NCI-H2171 (cell line): ENCODE measurements around the gene PREX1.
"Not testable (repeated sequence)": the region's sequence is repeated elsewhere in the genome, so short reads cannot be mapped to it uniquely, and the experiment has no call there.

ENCODE experiments used
- DNase-seq: peaks from one replicate; lab custom pipeline; 2025; lab: John Stamatoyannopoulos, UW

PREX1 gene

DNA sequence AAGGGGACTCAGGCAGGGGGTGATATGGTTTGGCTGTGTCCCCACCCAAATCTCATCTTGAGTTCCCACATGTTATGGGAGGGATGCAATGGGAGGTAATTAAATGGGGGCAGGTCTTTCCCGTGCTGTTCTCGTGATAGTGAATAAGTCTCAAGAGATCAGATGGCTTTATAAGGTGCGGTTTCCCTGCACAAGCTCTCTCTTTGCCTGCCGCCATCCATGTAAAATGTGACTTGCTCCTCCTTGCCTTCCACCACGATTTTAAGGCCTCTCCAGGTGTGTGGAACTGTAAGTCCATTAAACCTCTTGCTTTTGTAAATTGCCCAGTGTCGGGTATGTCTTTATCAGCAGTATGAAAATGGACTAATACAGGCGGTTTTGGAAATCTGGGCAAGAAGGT is 52.3 kb downstream of the PREX1 start:
- DNase-seq: not testable (repeated sequence)

DNA sequence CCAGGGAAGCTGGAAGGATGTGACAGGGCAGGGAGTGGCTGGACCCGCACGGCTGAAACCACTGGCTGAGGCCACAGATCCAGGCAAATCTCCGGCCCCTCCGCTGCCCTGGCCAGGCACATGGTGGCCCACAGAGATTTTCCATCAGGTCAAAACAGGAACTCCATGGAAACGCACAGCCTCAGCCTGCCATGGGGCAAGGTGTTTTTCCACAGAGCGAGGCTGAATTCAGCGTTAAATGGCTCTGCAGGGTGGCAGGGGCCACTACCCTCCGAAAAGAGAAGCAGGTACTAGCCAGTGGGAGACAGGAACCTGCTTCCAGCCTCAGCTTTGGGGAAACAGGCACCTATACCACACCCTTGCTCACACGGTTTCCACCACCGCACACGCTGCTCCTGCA is 53.1 kb downstream of the PREX1 start:
- DNase-seq: no peak

DNA sequence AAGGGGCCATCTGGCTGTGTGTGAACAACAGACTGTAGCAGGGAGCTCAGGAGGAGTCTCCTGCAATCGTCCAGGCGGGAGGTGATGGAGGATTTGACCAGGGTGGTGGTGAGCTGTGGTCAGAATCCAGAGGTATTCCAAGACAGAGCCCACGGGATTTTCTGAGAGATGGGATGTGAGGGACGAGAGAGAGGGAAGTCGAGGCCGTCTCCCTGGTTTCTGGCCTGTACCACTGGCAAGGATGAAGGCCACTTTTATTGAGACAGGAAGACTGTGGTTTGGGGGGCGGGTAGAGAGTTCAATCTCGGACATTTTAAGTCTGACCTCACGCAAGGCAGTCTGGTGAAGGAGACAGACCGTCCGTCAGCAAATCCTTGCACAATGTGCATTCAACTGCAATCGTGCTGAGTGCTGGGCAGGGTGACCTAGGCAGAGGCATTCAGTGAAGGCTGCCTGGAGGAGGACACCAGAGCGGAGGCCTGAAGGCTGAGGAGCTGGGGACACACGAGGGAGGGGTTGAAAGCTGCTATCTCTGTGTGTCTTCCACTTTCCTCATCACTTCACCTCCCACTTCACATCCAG is 53.9 kb downstream of the PREX1 start:
- DNase-seq: no peak

DNA sequence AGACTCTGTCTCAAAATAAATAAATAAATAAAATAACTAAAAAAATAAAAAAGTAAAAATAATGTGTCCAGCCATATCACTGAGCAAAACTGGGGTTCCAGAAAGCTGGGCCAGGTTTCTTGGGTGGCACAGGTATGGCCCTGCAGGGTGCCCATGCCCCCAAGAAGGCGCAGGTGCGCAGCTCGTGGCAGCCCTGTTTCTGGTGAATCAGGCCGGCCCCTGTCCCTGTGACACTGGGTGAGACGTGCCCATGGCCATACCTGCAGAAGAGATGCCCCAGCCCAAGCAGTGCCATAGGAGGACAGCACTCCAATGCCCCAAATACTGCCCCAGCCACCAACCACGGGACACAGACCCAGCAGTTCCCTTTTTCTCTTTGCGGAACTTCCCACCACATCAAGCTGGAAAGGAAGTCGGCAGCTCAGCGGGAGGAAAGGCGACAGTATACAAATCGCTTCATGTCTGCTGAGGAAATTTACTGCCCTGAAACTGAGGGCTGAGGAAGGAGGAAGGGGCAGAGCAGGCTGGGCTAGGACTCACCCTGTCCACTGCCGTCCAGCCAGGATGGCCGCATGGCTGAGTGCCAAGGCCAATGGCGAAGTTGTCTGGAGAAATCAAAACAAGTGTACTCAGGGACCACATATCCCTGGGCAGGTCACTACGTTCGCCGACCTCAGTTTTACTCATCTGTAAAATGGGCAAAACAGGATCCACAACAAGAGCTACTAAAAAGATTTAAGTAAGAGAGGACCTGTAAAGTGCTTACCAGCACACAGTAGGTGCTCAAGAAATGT is 55.4 kb downstream of the PREX1 start:
- DNase-seq: no peak

DNA sequence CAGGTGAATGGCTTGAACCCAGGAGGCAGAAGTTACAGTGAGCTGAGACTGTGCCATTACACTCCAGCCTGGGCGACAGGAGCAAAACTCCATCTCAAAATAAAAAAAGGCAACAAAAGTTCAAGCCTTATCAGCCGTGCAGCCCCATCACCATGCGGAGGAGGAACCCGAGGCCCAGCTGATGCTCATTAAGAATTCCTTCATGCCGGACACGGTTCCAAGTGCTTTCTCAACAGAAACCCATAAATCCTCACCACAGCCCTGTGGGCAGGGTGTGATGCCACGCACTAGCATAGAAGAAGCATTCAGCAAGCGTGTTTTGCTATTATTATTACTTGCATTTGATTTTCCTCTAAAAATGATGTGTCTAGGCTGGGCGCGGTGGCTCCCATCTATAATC is 56.3 kb downstream of the PREX1 start:
- DNase-seq: no peak

DNA sequence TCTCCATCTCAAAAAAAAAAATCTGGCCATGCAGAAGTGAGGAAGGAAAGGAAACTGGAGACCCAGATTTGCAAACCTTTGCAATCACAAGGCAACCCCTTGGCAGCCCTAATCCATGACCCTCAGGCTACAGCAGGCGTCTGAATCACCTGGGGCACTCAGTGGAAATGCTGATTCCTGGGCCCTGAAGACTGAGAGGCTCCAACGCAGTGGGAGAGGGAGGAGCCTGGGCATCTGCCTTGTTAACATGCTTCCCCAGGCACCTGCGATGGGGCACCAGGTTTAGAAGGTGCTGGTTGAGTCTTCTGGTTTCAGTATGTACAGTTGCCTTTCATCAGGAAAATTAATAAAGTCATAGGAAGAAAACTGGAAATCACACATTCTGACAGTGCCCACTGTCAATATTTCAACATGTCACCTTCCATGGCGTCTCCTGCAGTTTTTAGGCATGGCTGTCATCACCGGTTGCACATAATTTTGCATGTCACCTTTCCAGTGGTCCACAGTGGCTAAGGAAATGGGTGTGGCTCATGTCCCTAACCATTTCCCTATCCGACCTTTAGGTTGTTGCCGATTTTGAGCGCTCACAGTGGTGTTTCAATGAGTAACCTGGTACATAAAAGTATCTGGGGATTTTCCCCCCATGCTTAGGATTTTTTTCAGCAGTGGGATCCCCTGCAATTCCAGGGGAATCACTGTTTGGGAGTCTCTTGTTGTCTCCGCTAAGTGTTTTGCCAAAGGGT is 56.9 kb downstream of the PREX1 start:
- no peak for DNase-seq

DNA sequence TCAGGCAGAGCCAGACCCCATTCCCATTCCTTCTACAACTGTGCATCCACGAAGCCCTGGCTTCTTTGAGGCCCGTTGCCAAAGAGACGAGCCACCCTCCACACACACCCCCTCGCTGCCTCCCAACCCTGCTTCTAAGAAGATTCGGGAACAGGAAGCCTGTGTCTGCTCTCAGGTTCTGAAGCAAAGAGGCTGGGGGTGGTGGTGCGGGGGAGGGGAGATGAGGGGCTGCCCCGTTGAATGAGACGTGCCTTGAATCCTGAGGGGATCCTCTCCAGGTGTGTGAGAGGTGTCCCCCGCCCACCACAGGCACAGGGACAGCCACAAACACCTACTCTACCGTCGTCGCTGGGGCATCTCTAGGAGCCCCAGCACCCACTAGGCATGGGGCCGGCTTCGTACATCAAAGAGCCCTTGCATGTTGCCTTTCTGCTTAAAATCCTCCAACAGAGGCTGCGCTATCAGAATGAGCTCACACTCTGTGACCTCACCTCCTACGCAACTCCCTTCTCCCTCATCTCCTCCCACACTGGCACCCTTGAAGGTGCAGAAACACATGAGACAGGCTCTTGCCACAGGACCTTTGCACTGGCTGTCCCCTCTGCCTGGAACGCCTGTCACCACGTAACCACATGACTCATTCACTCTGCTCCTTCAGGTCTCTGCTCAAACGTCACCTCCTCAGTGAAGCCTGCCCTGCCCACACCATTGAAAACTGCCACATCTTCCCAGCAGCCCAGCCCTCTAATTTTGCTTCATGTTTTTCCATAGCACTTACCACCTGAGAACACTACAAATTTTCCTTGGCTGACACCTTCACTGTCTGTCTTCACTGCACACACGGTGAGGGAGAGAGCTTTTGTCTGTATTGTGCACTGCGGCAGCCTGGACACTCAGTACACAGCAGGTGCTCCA is 58.5 kb downstream of the PREX1 start:
- DNase-seq: no peak

DNA sequence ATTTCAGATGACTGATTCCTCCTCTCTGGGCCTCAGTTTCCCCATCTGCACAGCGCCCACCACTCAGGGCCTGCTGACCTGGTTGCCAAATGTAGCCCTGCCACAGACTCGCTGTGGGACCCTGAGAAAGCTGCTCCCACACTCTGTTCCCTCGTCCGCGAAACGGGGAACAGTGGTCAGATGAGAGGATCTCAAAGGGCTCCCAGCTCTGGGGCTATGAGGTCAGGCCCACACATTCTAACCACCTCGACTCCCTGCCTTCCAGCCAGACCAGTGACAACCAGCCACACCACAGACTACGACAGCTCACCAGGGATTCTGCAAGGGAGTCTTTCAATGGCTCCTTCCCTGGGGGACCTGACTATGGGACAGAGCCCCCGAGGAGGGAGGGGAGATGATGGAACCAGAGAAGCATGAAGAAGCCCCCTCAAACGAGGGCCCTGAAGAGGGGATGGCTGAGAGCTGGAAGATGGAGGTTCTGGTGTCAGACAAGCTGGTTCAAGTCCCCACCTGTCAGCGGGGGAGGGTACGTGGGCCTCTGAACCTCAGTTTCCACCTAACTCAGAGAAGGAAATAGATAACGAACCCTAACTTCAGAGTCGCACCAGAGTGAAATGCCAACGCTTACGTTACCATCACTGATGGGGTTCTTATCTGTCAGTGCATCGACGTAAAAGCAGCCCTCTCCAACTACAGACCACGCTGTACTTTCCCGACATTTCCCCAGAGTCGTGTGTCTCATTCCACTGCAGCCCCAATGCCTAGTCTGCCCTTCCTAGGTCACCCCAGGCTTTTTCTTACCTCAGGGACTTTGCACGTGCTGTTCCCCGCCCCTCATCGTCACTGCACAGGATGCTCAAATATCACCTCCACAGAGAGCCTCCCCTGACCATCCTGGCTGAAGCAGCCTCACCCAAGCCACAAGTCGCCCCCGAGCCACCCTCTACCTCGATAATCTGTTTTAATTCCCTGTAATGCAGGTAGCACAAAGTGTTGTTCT is 60.5 kb downstream of the PREX1 start:
- no peak for DNase-seq

DNA sequence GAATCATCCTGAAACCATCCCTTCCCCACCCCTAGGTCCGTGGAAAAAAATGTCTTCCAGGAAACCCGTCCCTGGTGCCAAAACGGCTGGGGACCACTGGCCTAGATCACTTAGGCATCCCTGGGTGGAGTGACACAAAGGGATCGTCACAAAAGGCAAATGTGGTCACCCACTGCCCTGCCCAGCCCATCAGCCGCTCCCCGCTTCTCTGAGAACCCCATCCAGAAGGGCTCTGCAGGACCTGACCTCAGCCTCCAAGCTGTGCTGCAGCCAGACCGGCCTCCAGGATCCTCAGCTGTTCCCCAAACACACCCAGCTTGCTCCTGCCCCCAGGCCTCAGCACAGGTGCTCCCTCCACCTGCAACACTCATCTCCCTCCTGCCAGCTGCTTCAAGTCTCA is 61.6 kb downstream of the PREX1 start:
- peak; percentile 62 for DNase-seq

DNA sequence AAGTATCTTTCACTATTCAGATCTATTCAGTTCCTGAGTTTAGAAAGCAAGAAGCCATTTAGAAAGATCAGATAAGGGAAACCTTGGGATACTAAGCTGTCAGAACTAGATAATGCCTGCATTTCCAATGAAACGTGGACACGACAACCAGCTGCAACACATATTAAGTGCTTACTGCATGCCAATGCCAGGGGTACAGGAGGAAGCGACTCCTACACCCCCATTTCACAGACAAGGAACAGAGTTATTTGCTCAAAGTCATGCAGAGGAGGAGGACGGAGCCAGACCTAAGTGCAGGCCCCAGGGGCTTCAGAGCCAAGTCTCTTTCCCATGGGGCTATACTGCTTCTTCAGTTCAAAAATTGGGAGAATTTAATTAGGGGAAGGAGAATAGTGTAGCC is 62.4 kb downstream of the PREX1 start:
- DNase-seq: no peak

DNA sequence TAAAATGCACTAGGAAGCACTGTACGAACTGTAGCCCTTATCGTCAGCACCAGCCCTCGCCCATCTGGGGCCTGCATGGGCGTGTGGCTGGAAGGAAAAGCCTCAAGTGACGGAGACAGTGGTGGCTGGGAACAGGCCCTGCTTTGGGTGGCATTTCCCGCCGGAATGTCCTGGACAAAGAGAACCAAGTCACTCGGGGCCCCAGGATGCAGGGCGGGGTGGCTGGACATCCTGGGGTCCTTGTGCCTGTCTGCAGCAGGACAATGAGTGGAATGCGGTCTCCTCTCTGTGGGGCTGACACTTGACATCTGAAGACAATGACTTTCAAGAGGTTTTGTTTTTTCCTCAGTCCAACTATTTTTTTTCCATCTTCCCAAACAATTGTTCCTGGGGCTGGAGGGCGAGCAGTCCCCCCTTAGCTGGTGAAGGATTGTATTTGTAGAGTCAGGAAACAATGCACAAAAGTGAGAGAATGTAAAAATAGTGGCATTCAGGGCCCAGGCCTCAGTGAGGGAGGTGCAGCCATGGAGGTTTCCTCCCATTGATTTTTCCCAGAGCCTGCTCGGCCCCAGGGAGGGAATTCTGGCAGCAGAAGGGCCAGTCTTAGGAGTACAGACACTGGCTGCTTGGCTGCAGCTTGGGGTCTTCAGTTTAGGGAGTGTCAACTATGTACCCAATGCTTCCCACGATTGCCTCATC is 64.4 kb downstream of the PREX1 start:
- no peak for DNase-seq

DNA sequence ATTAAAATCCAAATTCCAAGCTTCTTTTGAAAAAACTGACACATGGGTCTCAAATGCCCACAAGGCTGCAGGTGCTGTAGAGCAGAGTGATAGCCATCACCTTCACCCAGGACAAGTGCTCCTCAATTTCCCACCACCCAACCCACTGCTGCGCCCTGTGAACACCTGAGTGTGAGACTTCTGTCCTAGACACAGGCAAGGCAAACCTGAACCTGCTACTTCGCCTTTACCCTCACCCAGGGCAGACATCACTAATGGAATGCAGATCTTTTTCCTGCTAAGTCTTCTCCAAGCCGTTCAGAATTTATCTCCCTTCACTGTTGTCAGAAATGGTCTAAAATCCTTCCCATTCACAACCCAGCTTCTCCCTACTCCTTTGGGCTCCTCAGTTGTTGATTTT is 65.9 kb downstream of the PREX1 start:
- DNase-seq: no peak

DNA sequence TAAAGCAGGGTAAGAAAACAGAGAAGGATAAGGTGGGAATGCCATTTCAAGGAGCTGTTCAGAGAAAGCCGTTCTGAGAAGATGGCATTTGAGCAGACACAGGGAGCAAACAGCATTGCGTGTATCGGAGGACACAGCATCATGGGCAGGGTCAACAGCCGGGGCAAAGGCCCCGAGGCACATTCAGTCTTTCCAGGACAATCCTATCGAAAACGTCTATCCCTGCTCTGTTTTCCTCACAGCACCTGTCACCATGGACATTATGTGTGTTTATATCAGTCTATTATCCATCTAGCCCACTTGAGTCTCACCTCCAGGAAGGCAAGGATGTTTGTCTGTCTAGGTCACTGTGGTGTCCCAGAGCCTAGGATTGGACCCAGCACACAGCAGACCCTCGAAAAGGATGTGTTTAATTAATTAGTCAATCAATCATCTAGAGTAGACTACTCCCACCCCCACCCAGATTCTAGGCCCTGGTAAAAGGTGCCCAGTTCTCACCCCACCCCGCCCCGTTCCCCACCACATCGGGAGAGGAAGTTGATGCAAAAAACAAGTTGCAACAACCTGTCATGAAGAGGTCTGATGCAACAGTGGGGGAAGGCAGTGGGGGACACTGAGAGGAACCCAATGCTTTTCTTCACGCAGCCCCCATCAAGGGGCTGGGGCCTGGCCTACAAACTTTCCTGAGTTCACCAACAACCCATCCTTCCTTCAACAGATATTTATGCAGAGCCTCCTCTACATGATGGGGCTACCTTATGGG is 66.6 kb downstream of the PREX1 start:
- DNase-seq: no peak

DNA sequence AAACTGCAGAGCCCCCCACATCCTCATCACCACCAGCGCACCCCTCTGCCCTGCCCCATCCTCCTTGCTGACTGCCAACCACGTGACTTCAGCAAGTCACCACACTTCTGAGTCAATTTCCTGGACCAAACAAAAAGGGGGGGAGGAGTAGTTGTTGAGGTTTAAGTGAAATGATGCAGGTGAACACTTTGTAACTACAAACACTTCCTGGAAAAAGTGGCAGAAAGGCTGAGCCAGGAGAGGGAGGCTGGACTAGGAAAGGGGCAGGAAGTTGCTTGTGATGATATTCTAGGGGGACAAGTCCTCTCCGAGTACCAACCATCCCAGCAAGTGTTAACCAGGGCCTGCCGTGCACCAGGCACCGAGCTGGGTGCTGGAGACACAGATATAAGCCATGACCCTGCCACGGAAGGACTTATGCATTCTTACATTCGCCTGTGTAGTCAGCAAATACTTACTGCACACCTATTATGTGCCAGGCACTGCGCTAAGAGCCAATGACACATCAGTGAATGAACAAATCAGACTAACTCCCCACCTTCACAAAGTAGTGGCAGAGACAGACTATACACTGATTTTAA is 67.3 kb downstream of the PREX1 start:
- DNase-seq: no peak

DNA sequence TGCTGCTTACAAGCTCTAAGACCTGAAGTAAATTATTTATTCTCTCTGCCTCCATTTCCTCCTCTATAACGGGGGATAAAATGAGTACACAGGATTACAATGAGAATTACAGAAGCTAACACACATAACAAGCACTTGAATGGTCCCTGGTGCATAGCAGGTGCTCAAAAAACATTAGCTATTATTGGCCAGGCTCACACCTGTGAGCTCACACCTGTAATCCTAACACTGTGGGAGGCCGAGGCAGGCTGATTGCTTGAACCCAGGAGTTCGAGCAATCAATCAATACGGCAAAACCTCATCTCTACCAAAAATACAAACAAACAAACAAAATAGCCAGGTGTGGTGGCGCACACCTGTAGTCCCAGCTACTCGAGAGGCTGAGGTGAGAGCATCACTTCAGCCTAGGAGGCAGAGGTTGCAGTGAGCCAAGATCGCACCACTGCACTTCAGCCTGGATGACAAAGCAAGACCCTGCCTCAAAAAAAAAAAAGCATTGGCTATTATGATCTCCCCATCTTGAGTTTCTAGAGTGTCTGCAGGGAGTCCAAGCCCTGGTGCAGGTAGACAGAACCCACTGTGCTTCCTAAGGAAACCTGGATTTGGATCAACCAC is 68.1 kb downstream of the PREX1 start:
- no peak for DNase-seq

DNA sequence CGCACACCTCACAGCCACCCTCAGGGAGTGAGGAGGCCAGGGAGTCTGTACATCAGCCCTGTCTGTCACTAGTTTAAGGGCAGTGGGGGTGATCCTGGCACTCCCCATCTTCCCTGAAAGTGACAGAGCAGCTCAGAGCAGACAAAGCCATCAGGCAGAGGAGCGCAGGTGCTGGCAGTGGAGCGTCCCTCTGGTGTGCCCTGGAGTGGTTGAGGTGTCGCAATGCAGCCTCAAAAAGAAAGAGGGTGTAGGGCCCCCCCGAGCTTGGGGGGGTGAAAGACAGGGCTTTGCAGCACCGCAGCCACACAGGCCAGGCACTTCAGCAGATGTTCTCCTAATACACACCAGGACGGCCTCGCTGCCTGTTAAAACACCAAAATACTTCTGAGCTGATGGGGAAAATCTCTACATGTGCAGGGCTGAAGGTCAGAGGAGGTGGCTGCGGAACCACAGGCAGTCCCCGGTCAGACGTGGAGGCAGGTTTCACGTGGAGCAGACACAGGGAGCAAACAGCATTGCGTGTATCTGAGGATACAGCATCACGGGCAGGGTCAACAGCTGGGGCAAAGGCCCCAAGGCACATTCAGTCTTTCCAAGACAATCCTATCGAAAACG is 69.5 kb downstream of the PREX1 start:
- DNase-seq: peak; percentile 53

DNA sequence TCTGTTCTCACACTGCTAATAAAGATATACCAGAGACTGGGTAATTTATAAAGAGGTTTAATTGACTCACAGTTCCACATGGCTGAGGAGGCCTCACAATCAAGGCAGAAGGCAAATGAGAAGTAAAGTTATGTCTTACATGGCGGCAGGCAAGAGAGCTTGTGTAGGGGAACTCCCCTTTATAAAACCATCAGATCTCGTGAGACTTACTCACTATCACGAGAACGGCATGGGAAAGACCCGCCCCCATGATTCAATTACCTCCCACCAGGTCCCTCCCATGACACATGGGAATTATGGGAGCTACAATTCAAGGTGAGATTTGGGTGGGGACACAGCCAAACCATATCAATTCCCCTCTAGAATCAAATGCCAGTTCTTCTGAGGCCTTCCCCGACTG is 71.0 kb downstream of the PREX1 start:
- not testable (repeated sequence) for DNase-seq

DNA sequence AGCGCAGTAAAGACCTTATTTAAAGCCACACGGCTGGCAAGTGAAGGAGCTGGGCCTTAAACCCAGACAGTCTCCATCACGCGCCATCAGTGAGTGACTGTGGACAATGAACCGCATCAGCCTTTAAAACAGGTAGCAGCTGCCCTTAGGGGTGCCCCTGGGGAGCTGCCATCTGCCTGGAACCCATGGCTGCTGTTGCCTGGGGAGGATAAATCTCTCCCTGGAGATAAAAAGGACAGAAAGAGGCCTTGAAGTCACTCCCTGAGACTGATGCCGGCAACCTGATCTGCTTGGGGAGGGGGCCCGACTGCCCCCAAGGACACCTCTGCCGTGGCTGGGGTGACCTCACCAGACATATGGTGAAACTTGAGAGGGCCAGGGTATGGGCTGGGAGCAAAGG is 73.5 kb downstream of the PREX1 start:
- DNase-seq: peak; percentile 98
